ENCODE data around the gene OR8S1.

The OR8S1 gene

GRCh38 chr12:48508987-48509386 is 16.4 kb upstream of the OR8S1 start:
- ATAC-seq, result no peak
- TF ChIP-seq CSRNP3 (CRISPR knock-in tag; IDR thresholded peaks at IDR 0.05) (no peak), ZFP30 (CRISPR knock-in tag; IDR thresholded peaks at IDR 0.05) (no peak), TOX (CRISPR knock-in tag; IDR thresholded peaks at IDR 0.05; ENCODE audit: borderline replicate concordance) (no peak), PATZ1 (CRISPR knock-in tag; IDR thresholded peaks at IDR 0.05; ENCODE audit: borderline replicate concordance) (no peak), ZC3H10 (CRISPR knock-in tag; IDR thresholded peaks at IDR 0.05) (no peak), SNAI2 (CRISPR knock-in tag; IDR thresholded peaks at IDR 0.05) (no peak), TCF4 (CRISPR knock-in tag; IDR thresholded peaks at IDR 0.05; ENCODE audit: borderline replicate concordance) (no peak), ISL1 (CRISPR knock-in tag; IDR thresholded peaks at IDR 0.05) (no peak), RARB (CRISPR knock-in tag; IDR thresholded peaks at IDR 0.05) (no peak), ZNF70 (CRISPR knock-in tag; IDR thresholded peaks at IDR 0.05) (no peak), ZFP3 (CRISPR knock-in tag; IDR thresholded peaks at IDR 0.05) (no peak), ZNF8 (CRISPR knock-in tag; IDR thresholded peaks at IDR 0.05) (no peak), ESRRG (CRISPR knock-in tag; IDR thresholded peaks at IDR 0.05) (no peak), PPARA (CRISPR knock-in tag; IDR thresholded peaks at IDR 0.05; ENCODE audit: borderline replicate concordance) (no peak), ZNF565 (CRISPR knock-in tag; conservative IDR thresholded peaks at IDR 0.05; ENCODE audit: low read depth) (no peak)

GRCh38 chr12:48510111-48510510 is 15.3 kb upstream of the OR8S1 start:
- TF ChIP-seq ZC3H10 (CRISPR knock-in tag; IDR thresholded peaks at IDR 0.05), result no peak
- no peak for TF ChIP-seq ZFP30 (CRISPR knock-in tag; IDR thresholded peaks at IDR 0.05)
- no peak for TF ChIP-seq CSDC2 (CRISPR knock-in tag; IDR thresholded peaks at IDR 0.05)
- no peak for TF ChIP-seq OSR1 (CRISPR knock-in tag; IDR thresholded peaks at IDR 0.05)
- no peak for TF ChIP-seq CSRNP3 (CRISPR knock-in tag; IDR thresholded peaks at IDR 0.05)
- TF ChIP-seq PATZ1 (CRISPR knock-in tag; IDR thresholded peaks at IDR 0.05; ENCODE audit: borderline replicate concordance), result no peak
- TF ChIP-seq TOX (CRISPR knock-in tag; IDR thresholded peaks at IDR 0.05; ENCODE audit: borderline replicate concordance), result no peak
- no peak for TF ChIP-seq ZNF70 (CRISPR knock-in tag; IDR thresholded peaks at IDR 0.05)
- TF ChIP-seq RARB (CRISPR knock-in tag; IDR thresholded peaks at IDR 0.05), result no peak
- no peak for TF ChIP-seq GLIS3 (CRISPR knock-in tag; IDR thresholded peaks at IDR 0.05)
- no peak for TF ChIP-seq ZNF8 (CRISPR knock-in tag; IDR thresholded peaks at IDR 0.05)
- TF ChIP-seq PPARA (CRISPR knock-in tag; IDR thresholded peaks at IDR 0.05; ENCODE audit: borderline replicate concordance), result no peak
- TF ChIP-seq POU6F1 (CRISPR knock-in tag; IDR thresholded peaks at IDR 0.05; ENCODE audit: borderline replicate concordance, low read depth), result no peak
- no peak for TF ChIP-seq CREB5 (CRISPR knock-in tag; IDR thresholded peaks at IDR 0.05; ENCODE audit: low read depth)
- no peak for TF ChIP-seq ZNF565 (CRISPR knock-in tag; conservative IDR thresholded peaks at IDR 0.05; ENCODE audit: low read depth)
- TF ChIP-seq TCF4 (CRISPR knock-in tag; IDR thresholded peaks at IDR 0.05; ENCODE audit: borderline replicate concordance), result no peak
- no peak for TF ChIP-seq ISL1 (CRISPR knock-in tag; IDR thresholded peaks at IDR 0.05)
- ATAC-seq, result no peak

- ATAC-seq, result no peak
- TF ChIP-seq ESRRG (CRISPR knock-in tag; IDR thresholded peaks at IDR 0.05) (no peak), CSRNP3 (CRISPR knock-in tag; IDR thresholded peaks at IDR 0.05) (no peak), BACH2 (CRISPR knock-in tag; IDR thresholded peaks at IDR 0.05; ENCODE audit: borderline replicate concordance) (no peak), SNAI2 (CRISPR knock-in tag; IDR thresholded peaks at IDR 0.05) (no peak), ZC3H10 (CRISPR knock-in tag; IDR thresholded peaks at IDR 0.05) (no peak), PPARA (CRISPR knock-in tag; IDR thresholded peaks at IDR 0.05; ENCODE audit: borderline replicate concordance) (no peak)
These were observed 12.6 kb upstream of the OR8S1 start for GRCh38 chr12:48512855-48513254.

Data from SK-N-SH treated with all-trans-retinoic acid at 6 μM for 48 hours (cell line).